Measurements from ENCODE around the gene SLC15A1. TPM values are rescaled to one million over a fixed set of nuclear protein-coding genes. Genes with fewer than 3 reads are reported as not detected.

The SLC15A1 gene
- total and polyA plus RNA-seq, 3 experiments from 2014 or later: not detected

GRCh38 chr13:98779695-98780094, 27.2 kb upstream of the SLC15A1 start:
- CTCF ChIA-PET: no interaction called here
- no peaks in the 10 kb centered on the region for H3K9me3 ChIP-seq (ENCODE audit: low read length)
- H3K4me3 ChIP-seq (ENCODE audit: low read length): no peak overlapping the region
- H3K27ac ChIP-seq (ENCODE audit: low read depth, low read length): no peak overlapping the region
- H3K4me1 ChIP-seq (ENCODE audit: insufficient read depth, low read length): no peaks in the 10 kb centered on the region
- no peaks in the 10 kb centered on the region for H3K27me3 ChIP-seq (ENCODE audit: insufficient read depth, low read length, poor library complexity, severe bottlenecking)
- no peaks in the 10 kb centered on the region for H3K4me1 Mint-ChIP-seq
- H3K36me3 Mint-ChIP-seq: no peaks in the 10 kb centered on the region
- no peaks in the 10 kb centered on the region for H3K36me3 ChIP-seq (ENCODE audit: insufficient read depth, low read length)
- H3K9me3 Mint-ChIP-seq: peaks cover 0 to 2% (median 0%) of the 10 kb centered on the region in 5 donors
- H3K27me3 Mint-ChIP-seq: peaks cover 17 to 35% of the 10 kb centered on the region in 2 donors
- no peak overlapping the region for H3K27ac Mint-ChIP-seq
- POLR2A ChIA-PET: no interaction called here
- DNase-seq: no peak
- no peak overlapping the region for H3K4me3 Mint-ChIP-seq

- ChIA-PET POLR2A (no interaction called here), CTCF (no interaction called here)
- Histone ChIP-seq H3K4me3 (ENCODE audit: low read length) (no peak overlapping the region), H3K27ac (ENCODE audit: low read depth, low read length) (no peak overlapping the region), H3K36me3 (ENCODE audit: insufficient read depth, low read length) (no peaks in the 10 kb centered on the region), H3K4me1 (ENCODE audit: insufficient read depth, low read length) (no peaks in the 10 kb centered on the region), H3K9me3 (ENCODE audit: low read length) (no peaks in the 10 kb centered on the region), H3K27me3 (ENCODE audit: insufficient read depth, low read length, poor library complexity, severe bottlenecking) (no peaks in the 10 kb centered on the region)
- H3K27me3 Mint-ChIP-seq: peaks cover 17 to 35% of the 10 kb centered on the region in 2 donors
- no peaks in the 10 kb centered on the region for H3K4me1 Mint-ChIP-seq
- peaks cover 0 to 2% (median 0%) of the 10 kb centered on the region in 5 donors for H3K9me3 Mint-ChIP-seq
- DNase-seq: no peak
- no peak overlapping the region for H3K27ac Mint-ChIP-seq
- no peaks in the 10 kb centered on the region for H3K36me3 Mint-ChIP-seq
- no peak overlapping the region for H3K4me3 Mint-ChIP-seq
Observed at GRCh38 chr13:98778749-98779148, 26.3 kb upstream of the SLC15A1 start.

DNA sequence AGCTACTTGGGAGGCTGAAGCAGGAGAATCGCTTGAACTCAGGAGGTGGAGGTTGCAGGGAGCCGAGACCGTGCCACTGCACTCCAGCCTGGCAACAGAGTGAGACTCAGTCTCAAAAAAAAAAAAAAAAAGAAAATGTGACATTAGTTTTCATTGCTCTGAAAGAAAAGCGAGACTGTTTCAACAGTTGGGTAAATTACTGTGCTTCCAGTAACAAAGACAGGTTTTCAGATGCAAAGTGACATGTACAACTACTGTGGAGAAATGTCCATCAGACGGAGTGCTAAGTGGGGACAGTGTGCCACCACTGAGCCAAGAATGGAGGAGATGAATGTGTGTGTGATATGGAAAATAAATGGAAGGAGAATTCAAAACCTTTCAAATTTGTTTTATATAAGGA, 24.2 kb upstream of the SLC15A1 start:
- Histone ChIP-seq H3K4me3 (ENCODE audit: low read length) (no peak overlapping the region), H3K27ac (ENCODE audit: low read depth, low read length) (no peak overlapping the region), H3K36me3 (ENCODE audit: insufficient read depth, low read length) (no peaks in the 10 kb centered on the region), H3K9me3 (ENCODE audit: low read length) (no peaks in the 10 kb centered on the region), H3K27me3 (ENCODE audit: insufficient read depth, low read length, poor library complexity, severe bottlenecking) (no peaks in the 10 kb centered on the region), H3K4me1 (ENCODE audit: insufficient read depth, low read length) (no peaks in the 10 kb centered on the region)
- Mint-ChIP-seq H3K4me1 (no peaks in the 10 kb centered on the region), H3K4me3 (no peak overlapping the region), H3K27me3 (peaks cover 13 to 31% of the 10 kb centered on the region in 2 donors), H3K36me3 (no peaks in the 10 kb centered on the region), H3K27ac (no peak overlapping the region), H3K9me3 (no peaks in the 10 kb centered on the region)
- ChIA-PET POLR2A (no interaction called here), CTCF (no interaction called here)
- no peak for DNase-seq

DNA sequence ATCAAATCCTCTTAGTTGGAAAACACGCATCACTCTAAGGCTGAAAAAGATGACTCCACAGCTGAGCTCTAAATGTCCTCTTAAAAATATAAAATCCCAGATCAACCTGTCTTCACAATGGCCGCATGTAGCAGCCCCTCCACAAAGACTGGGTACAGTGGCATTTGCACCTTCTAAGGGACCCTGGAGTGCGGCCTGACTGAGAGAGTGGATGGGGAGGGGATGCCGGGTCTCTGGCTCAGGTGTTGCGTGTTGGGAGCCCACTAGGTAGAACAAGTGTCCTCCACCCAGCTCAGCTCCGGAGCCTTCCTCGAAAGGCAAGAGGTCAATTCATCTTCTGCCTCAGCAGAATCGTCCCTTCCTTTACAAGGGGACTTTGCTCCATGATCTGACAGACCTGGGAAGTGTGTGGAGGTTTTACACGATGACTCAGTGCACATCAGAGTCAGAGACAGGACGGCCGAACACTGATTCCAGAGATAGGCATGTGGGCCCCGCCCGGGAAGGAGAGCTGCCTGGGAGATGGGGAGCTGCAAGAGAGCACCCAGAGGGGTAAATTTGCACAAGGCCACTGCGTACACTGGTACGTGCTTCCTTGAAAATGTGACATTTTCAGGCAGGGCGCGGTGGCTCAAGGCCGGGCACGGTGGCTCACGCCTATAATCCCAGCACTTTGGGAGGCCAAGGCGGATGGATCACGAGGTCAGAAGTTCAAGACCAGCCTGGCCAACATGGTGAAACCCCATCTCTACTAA, 23.5 kb upstream of the SLC15A1 start:
- H3K9me3 Mint-ChIP-seq: no peaks in the 10 kb centered on the region
- POLR2A ChIA-PET: no interaction called here

DNA sequence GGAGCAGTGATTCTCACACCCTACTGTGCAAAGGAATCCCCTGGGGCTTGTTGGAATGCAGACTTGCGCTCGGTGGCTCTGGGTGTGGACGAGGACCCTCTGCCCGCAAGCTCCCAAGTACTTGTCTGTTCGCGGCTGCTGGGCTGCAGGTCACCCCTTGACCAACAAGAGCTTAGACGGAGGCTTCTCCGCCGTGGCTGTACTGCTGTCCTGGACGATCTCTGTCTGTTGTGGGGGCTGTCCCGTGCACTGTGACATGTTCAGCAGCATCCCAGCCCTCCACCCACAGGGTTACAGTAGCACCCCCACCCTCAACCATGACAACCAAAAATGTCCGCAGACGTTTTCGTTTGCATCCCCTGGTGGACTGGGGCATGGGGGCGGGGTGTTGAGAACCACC, 22.9 kb upstream of the SLC15A1 start:
- no peak overlapping the region for H3K27ac ChIP-seq (ENCODE audit: low read depth, low read length)
- Mint-ChIP-seq H3K36me3 (peaks cover 0 to 2% (median 0%) of the 10 kb centered on the region in 3 donors), H3K4me1 (no peaks in the 10 kb centered on the region), H3K27me3 (peaks cover 3 to 20% of the 10 kb centered on the region in 2 donors), H3K4me3 (no peak overlapping the region), H3K27ac (no peak overlapping the region), H3K9me3 (no peaks in the 10 kb centered on the region)
- no peaks in the 10 kb centered on the region for H3K27me3 ChIP-seq (ENCODE audit: insufficient read depth, low read length, poor library complexity, severe bottlenecking)
- H3K36me3 ChIP-seq (ENCODE audit: insufficient read depth, low read length): no peaks in the 10 kb centered on the region
- no peaks in the 10 kb centered on the region for H3K4me1 ChIP-seq (ENCODE audit: insufficient read depth, low read length)
- CTCF ChIA-PET: no interaction called here
- no peaks in the 10 kb centered on the region for H3K9me3 ChIP-seq (ENCODE audit: low read length)
- no peak overlapping the region for H3K4me3 ChIP-seq (ENCODE audit: low read length)
- DNase-seq: no peak
- POLR2A ChIA-PET: no interaction called here

More for the DNA sequence above, 23.5 kb upstream of the SLC15A1 start:
- Mint-ChIP-seq H3K36me3 (peaks cover 0 to 2% (median 0%) of the 10 kb centered on the region in 3 donors), H3K4me3 (no peak overlapping the region), H3K4me1 (no peaks in the 10 kb centered on the region), H3K27me3 (peaks cover 6 to 25% of the 10 kb centered on the region in 2 donors), H3K27ac (no peak overlapping the region)
- H3K4me3 ChIP-seq (ENCODE audit: low read length): no peak overlapping the region
- CTCF ChIA-PET: no interaction called here
- H3K4me1 ChIP-seq (ENCODE audit: insufficient read depth, low read length): no peaks in the 10 kb centered on the region
- H3K9me3 ChIP-seq (ENCODE audit: low read length): no peaks in the 10 kb centered on the region
- H3K27me3 ChIP-seq (ENCODE audit: insufficient read depth, low read length, poor library complexity, severe bottlenecking): no peaks in the 10 kb centered on the region
- H3K27ac ChIP-seq (ENCODE audit: low read depth, low read length): no peak overlapping the region
- no peaks in the 10 kb centered on the region for H3K36me3 ChIP-seq (ENCODE audit: insufficient read depth, low read length)
- DNase-seq: no peak

DNA sequence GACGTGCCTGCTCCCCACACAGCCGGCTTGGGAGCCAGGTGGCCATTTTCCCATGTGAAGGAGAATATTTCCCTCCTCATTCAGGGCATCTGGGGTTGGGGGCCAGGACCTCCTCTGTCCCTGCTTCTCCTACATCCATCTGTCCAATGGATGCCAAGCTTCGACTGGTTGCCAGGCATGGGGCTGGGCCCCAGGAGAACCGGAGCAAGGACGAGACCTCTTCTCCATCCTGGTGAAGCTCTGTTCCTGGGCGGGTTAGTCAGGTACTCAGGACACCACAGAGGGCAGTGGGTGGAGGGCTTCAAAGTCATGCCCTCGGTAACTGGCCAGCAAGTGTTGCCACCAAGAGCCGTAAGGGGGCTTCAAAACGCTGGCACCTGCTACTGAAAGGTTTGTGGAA, 22.3 kb upstream of the SLC15A1 start:
- no peaks in the 10 kb centered on the region for H3K9me3 ChIP-seq (ENCODE audit: low read length)
- Mint-ChIP-seq H3K36me3 (peaks cover 0 to 2% (median 0%) of the 10 kb centered on the region in 3 donors), H3K4me3 (no peak overlapping the region), H3K4me1 (no peaks in the 10 kb centered on the region), H3K9me3 (no peaks in the 10 kb centered on the region), H3K27ac (no peak overlapping the region), H3K27me3 (peaks cover 6 to 19% of the 10 kb centered on the region in 2 donors)
- ChIA-PET CTCF (no interaction called here), POLR2A (no interaction called here)
- H3K4me3 ChIP-seq (ENCODE audit: low read length): no peak overlapping the region
- no peaks in the 10 kb centered on the region for H3K36me3 ChIP-seq (ENCODE audit: insufficient read depth, low read length)
- no peaks in the 10 kb centered on the region for H3K4me1 ChIP-seq (ENCODE audit: insufficient read depth, low read length)
- H3K27ac ChIP-seq (ENCODE audit: low read depth, low read length): no peak overlapping the region
- no peak for DNase-seq
- no peaks in the 10 kb centered on the region for H3K27me3 ChIP-seq (ENCODE audit: insufficient read depth, low read length, poor library complexity, severe bottlenecking)

- Mint-ChIP-seq H3K27ac (no peak overlapping the region), H3K9me3 (no peaks in the 10 kb centered on the region), H3K27me3 (peaks cover 9 to 18% of the 10 kb centered on the region in 2 donors), H3K4me3 (no peak overlapping the region), H3K4me1 (no peaks in the 10 kb centered on the region), H3K36me3 (peaks cover 0 to 4% (median 0%) of the 10 kb centered on the region in 3 donors)
- Histone ChIP-seq H3K9me3 (ENCODE audit: low read length) (no peaks in the 10 kb centered on the region), H3K36me3 (ENCODE audit: insufficient read depth, low read length) (no peaks in the 10 kb centered on the region), H3K27me3 (ENCODE audit: insufficient read depth, low read length, poor library complexity, severe bottlenecking) (no peaks in the 10 kb centered on the region), H3K4me1 (ENCODE audit: insufficient read depth, low read length) (no peaks in the 10 kb centered on the region), H3K27ac (ENCODE audit: low read depth, low read length) (no peak overlapping the region), H3K4me3 (ENCODE audit: low read length) (no peak overlapping the region)
- ChIA-PET POLR2A (no interaction called here), CTCF (no interaction called here)
- DNase-seq: no peak
Observed at GRCh38 chr13:98773921-98774320, 21.4 kb upstream of the SLC15A1 start.

GRCh38 chr13:98772794-98773452, 20.5 kb upstream of the SLC15A1 start:
- Mint-ChIP-seq H3K4me3 (no peak overlapping the region), H3K36me3 (peaks cover 0 to 4% (median 0%) of the 10 kb centered on the region in 3 donors), H3K27ac (no peak overlapping the region), H3K4me1 (no peaks in the 10 kb centered on the region), H3K27me3 (peaks cover 9 to 22% of the 10 kb centered on the region in 2 donors), H3K9me3 (no peaks in the 10 kb centered on the region)
- no peaks in the 10 kb centered on the region for H3K4me1 ChIP-seq (ENCODE audit: insufficient read depth, low read length)
- H3K4me3 ChIP-seq (ENCODE audit: low read length): no peak overlapping the region
- ChIA-PET POLR2A (interaction anchor here (0.5 kb wide), 1 partner anchor 325 kb away, joined by 4 read pairs; no protein-coding TSS in a partner anchor), CTCF (no interaction called here)
- H3K27me3 ChIP-seq (ENCODE audit: insufficient read depth, low read length, poor library complexity, severe bottlenecking): no peaks in the 10 kb centered on the region
- DNase-seq: no peak
- H3K9me3 ChIP-seq (ENCODE audit: low read length): no peaks in the 10 kb centered on the region
- H3K36me3 ChIP-seq (ENCODE audit: insufficient read depth, low read length): no peaks in the 10 kb centered on the region
- H3K27ac ChIP-seq (ENCODE audit: low read depth, low read length): no peak overlapping the region

All from CD8-positive, alpha-beta memory T cell (primary cell).